GM12878 (cell line): ENCODE data around the gene PARP11. TPM values are rescaled to one million over a fixed set of nuclear protein-coding genes. Genes with fewer than 3 reads are reported as not detected.

Experiments
- ATAC-seq: fragments of 200-7000 bp; cut with Tn5 transposase; 3 replicates; pipeline ENCODE4 v1.9.1; 2020; ENCODE audit warnings: mild to moderate bottlenecking, moderate library complexity
- BruUV-seq: library from RNA; stranded (reverse); fragments of 400-500 nt; replicated peaks from 2 replicates; lab custom pipeline; 2021; lab: Mats Ljungman, UMichigan
- CTCF ChIA-PET: fragments of 300-600 bp; sonication (Branson Sonifier 250); formaldehyde crosslinking; extraction: SDS; loops from one replicate; lab custom pipeline; 2021; ENCODE audit warnings: inconsistent platforms; lab: Yijun Ruan, JAX
- POLR2A ChIA-PET: fragments of 350-600 bp; formaldehyde crosslinking; extraction: SDS; loops from one replicate; lab custom pipeline; 2021; ENCODE audit warnings: inconsistent platforms; lab: Charles Lee
- RAD21 ChIA-PET: fragments of 300-600 bp; sonication (Branson Sonifier 250); formaldehyde crosslinking; loops from one replicate; lab custom pipeline; 2023; ENCODE audit warnings: antibody characterized with exemption; ENCODE audit not compliant: unreplicated experiment; lab: Charles Lee
- SMC1A ChIA-PET: fragments of 300-600 bp; sonication (Branson Sonifier 250); formaldehyde crosslinking; loops from one replicate; lab custom pipeline; 2023; ENCODE audit not compliant: unreplicated experiment, uncharacterized antibody; lab: Charles Lee
- DNase-seq: peaks from one replicate; pipeline ENCODE4 v3.0.0-alpha.2; 2011; ENCODE audit warnings: low read depth, low spot score
- FAIRE-seq: peaks from 3 replicates; lab custom pipeline; 2011; peaks lifted over from hg19 to GRCh38; lab: Jason Lieb, UNC
- H2AFZ ChIP-seq: 2 replicates; pipeline ENCODE4 v1.6.0; 2011; ENCODE audit warnings: low read depth, low read length, control low read depth; ENCODE audit not compliant: control insufficient read depth
- H3K27ac ChIP-seq: 2 replicates; pipeline ENCODE4 v1.5.1; 2011; ENCODE audit warnings: control low read depth; ENCODE audit not compliant: control insufficient read depth, insufficient read depth
- H3K27me3 ChIP-seq, 2 experiments: replicated peaks in 1 of 2; 2 replicates each; pipeline versions ENCODE4 v1.6.0 to v1.6.1; 2011; ENCODE audit warnings: low read length in 1 of 2; ENCODE audit not compliant: control insufficient read depth in 2 of 2, insufficient read depth in 2 of 2
- H3K36me3 ChIP-seq, 2 experiments: 2 replicates each; pipeline ENCODE4 v1.5.1; 2011; ENCODE audit warnings: low read length in 1 of 2; ENCODE audit not compliant: control insufficient read depth in 2 of 2, insufficient read depth in 2 of 2
- H3K4me1 ChIP-seq: 2 replicates; pipeline ENCODE4 v1.6.1; 2011; ENCODE audit warnings: mild to moderate bottlenecking, low read length, moderate library complexity, mixed read lengths; ENCODE audit not compliant: control insufficient read depth, insufficient read depth
- H3K4me2 ChIP-seq: 2 replicates; pipeline ENCODE4 v1.6.0; 2011; ENCODE audit warnings: control low read depth; ENCODE audit not compliant: control insufficient read depth, insufficient read depth
- H3K4me3 ChIP-seq: fragments of 200-600 bp; sonication (generic); 2 replicates; pipeline ENCODE4 v1.5.1; 2016
- H3K79me2 ChIP-seq: 2 replicates; pipeline ENCODE4 v1.6.0; 2011; ENCODE audit warnings: low read length; ENCODE audit not compliant: control insufficient read depth, insufficient read depth
- H3K9ac ChIP-seq: 2 replicates; pipeline ENCODE4 v1.8.0; 2011; ENCODE audit warnings: low read length, control low read depth, mixed read lengths; ENCODE audit not compliant: control insufficient read depth, insufficient read depth
- H3K9me3 ChIP-seq: replicated peaks from 3 replicates; pipeline ENCODE4 v1.5.1; 2011; ENCODE audit warnings: mild to moderate bottlenecking, low read length; ENCODE audit not compliant: control insufficient read depth, insufficient read depth
- H4K20me1 ChIP-seq: 2 replicates; pipeline ENCODE4 v1.6.0; 2011; ENCODE audit not compliant: control insufficient read depth, insufficient read depth
- ATF7 ChIP-seq: fragments of 450-650 bp; IDR thresholded peaks from 2 replicates; pipeline ENCODE4 v1.6.1; 2016; ENCODE audit warnings: low read depth, mild to moderate bottlenecking
- CBX5 ChIP-seq: sonication (generic); IDR thresholded peaks from 2 replicates; pipeline ENCODE4 v1.6.1; 2016; ENCODE audit warnings: low read depth, moderate library complexity, mild to moderate bottlenecking, inconsistent platforms
- ESRRA ChIP-seq: IDR thresholded peaks from 2 replicates; pipeline ENCODE4 v1.6.1; 2012; ENCODE audit warnings: mild to moderate bottlenecking, low read length, improper control_type of control experiment
- ETV6 ChIP-seq, 2 experiments: fragments of 450-650 bp in 1 of 2; IDR thresholded peaks in 1 of 2; conservative IDR thresholded peaks in 1 of 2; 2 replicates each; pipeline ENCODE4 v1.6.1; 2014; ENCODE audit warnings: antibody characterized with exemption in 1 of 2, borderline replicate concordance in 1 of 2, low read depth in 1 of 2, mild to moderate bottlenecking in 1 of 2, moderate library complexity in 1 of 2
- GABPA ChIP-seq: IDR thresholded peaks from 2 replicates; pipeline ENCODE4 v1.6.1; 2014; ENCODE audit warnings: antibody characterized with exemption, low read depth, mild to moderate bottlenecking, inconsistent platforms
- MXI1 ChIP-seq: fragments of 150-350 bp; IDR thresholded peaks from 2 replicates; pipeline ENCODE4 v1.6.1; 2011; ENCODE audit warnings: low read depth, mild to moderate bottlenecking, inconsistent platforms, low read length, improper control_type of control experiment
- NFIC ChIP-seq: IDR thresholded peaks from 2 replicates; pipeline ENCODE4 v1.6.1; 2012; ENCODE audit warnings: low read depth, mild to moderate bottlenecking, inconsistent platforms, low read length, moderate library complexity
- NFYA ChIP-seq: IDR thresholded peaks from 2 replicates; pipeline ENCODE4 v1.6.1; 2011; ENCODE audit warnings: low read depth, mild to moderate bottlenecking, low read length, improper control_type of control experiment, borderline replicate concordance
- POLR2AphosphoS5 ChIP-seq: IDR thresholded peaks from 2 replicates; pipeline ENCODE4 v1.6.1; 2011; ENCODE audit warnings: mild to moderate bottlenecking, low read length, inconsistent platforms
- SREBF1 ChIP-seq: IDR thresholded peaks from 2 replicates; pipeline ENCODE4 v1.6.1; 2012; ENCODE audit warnings: mild to moderate bottlenecking, low read length
- WRNIP1 ChIP-seq: IDR thresholded peaks from 2 replicates; pipeline ENCODE4 v1.6.1; 2011; ENCODE audit warnings: low read depth, low read length, improper control_type of control experiment, borderline replicate concordance
- ZSCAN29 ChIP-seq: fragments of 450-650 bp; IDR thresholded peaks from 2 replicates; pipeline ENCODE4 v1.6.1; 2017; ENCODE audit warnings: mild to moderate bottlenecking, moderate library complexity
- WGBS: methylation state at CpG from one replicate; pipeline ENCODE4 v1.1.6; 2016; ENCODE audit warnings: low lambda C conversion rate; ENCODE audit not compliant: insufficient replicate concordance, insufficient coverage; ENCODE audit errors: missing lambda C conversion rate; 5-methylcytosine and 5-hydroxymethylcytosine counted together
- in situ Hi-C: fragments of 300-500 bp; cut with MboI; formaldehyde crosslinking; loops from 9 replicates; pipeline ENCODE4 v1.14.3; 2018; ENCODE audit warnings: mixed read lengths
- intact Hi-C: fragments of 100-400 bp; cut with micrococcal nuclease; formaldehyde crosslinking; loops from one replicate; pipeline ENCODE4 v1.14.2; 2022; ENCODE audit not compliant: unreplicated experiment
- polyA plus RNA-seq, 11 experiments: library from polyadenylated mRNA; depleted of rRNA in 4 of 11; unstranded in 6 of 11; stranded (reverse) in 5 of 11; fragments of >200 nt; fragmentation: Nextera tagmentation in 4 of 11; fragmentation: Illumina TruSeq in 1 of 11; extraction: Ambion mirVana in 4 of 11; extraction: Trizol in 1 of 11; gene quantifications; 1 replicate in 1 of 11; 2 replicates in 10 of 11; pipeline versions ENCODE4 v1.2.1 to v1.2.3, GENCODE V29; 2011 to 2016; ENCODE audit warnings: inconsistent platforms in 2 of 11, missing spikeins in 2 of 11, low read depth in 1 of 11
- total RNA-seq, 4 experiments: library from RNA; depleted of rRNA in 3 of 4; stranded (reverse); fragments of >200 nt in 3 of 4; fragmentation: Illumina TruSeq in 1 of 4; extraction: Trizol in 1 of 4; gene quantifications; 2 replicates each; pipeline versions ENCODE4 v1.2.1 to v1.2.3, GENCODE V29; 2013 to 2021
- TF ChIP-seq, protein P1 (sequence below): IDR thresholded peaks from 2 replicates; pipeline ENCODE4 v1.6.1; 2012; ENCODE audit warnings: improper control_type of control experiment, low read depth, low read length; ENCODE audit not compliant: insufficient replicate concordance
- TF ChIP-seq, protein P2 (sequence below): IDR thresholded peaks from 2 replicates; pipeline ENCODE4 v1.6.1; 2011; ENCODE audit warnings: mild to moderate bottlenecking, low read depth, low read length, moderate library complexity; ENCODE audit not compliant: insufficient replicate concordance

PARP11 gene
- total and polyA plus RNA-seq, 10 of the 15 experiments (the other 5 are each of a cell fraction or from before 2014, with no cell fraction given): 3.0 to 14.1 (median 6.3) TPM

DNA sequence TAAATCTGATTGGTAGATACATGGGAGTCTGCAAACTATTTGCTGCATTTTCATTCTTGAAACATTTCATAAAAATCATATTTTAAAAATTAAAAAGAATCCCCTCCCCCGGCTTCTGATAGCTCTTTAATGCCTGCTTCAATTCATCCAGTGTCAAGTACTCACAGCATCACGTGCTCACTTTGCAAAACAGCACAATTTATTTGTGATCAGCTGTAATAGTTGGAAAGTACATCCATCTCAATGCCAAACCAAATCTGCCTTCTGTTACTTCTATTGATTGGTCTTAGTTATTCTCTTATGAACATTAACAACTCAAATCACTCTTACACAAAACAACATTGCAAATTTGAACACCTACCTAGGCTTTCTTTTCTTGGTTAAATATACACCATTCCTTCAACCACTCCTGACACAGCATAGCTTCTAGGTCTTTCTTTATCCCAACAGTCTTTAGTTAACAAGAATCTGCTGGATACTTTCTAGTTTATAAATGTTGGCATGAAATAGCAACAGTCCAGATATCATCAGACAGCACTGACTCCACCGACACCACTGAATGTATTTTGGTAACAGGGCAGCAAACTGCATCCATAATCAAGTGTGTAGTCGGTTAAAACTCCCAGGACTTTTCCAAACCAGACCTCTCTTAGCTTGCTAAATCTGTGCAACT lies 58.0 kb downstream of the PARP11 start:
- ChIA-PET POLR2A (no interaction called here), RAD21 (interaction anchor here (0.5 kb wide), 1 partner anchor 10 kb away, joined by 3 read pairs; no protein-coding TSS in a partner anchor), CTCF (interaction anchor here (1.0 to 1.6 kb wide), 4 partner anchors 9 to 38 kb away, joined by 3 to 5 read pairs (median 4); no protein-coding TSS in a partner anchor), SMC1A (interaction anchor here (0.7 to 1.0 kb wide), 3 partner anchors 11 to 22 kb away, joined by 3 to 4 read pairs (median 3); no protein-coding TSS in a partner anchor)
- intact Hi-C loops: no loop called here
- H4K20me1 ChIP-seq: no peaks in the 10 kb centered on the region
- H3K4me1 ChIP-seq: no peaks in the 10 kb centered on the region
- FAIRE-seq (no peak), ATAC-seq (no peak), DNase-seq (no peak)
- H3K36me3 ChIP-seq: no peaks in the 10 kb centered on the region
- no peak overlapping the region for H3K9ac ChIP-seq
- BruUV-seq: no TSS peak
- no peak overlapping the region for H3K4me2 ChIP-seq
- H3K27me3 ChIP-seq: no peaks in the 10 kb centered on the region
- no peak overlapping the region for H2AFZ ChIP-seq
- H3K27ac ChIP-seq: no peak overlapping the region
- H3K4me3 ChIP-seq: no peak overlapping the region
- no peaks in the 10 kb centered on the region for H3K9me3 ChIP-seq
- H3K79me2 ChIP-seq: no peaks in the 10 kb centered on the region
- WGBS: 81% methylated on average over 4 of the region's 4 CpGs
- in situ Hi-C loops: no loop called here
- TF ChIP-seq ZSCAN29 (no peak), ATF7 (no peak), SREBF1 (no peak), WRNIP1 (no peak), ESRRA (no peak), MXI1 (no peak), ETV6 (conservative IDR thresholded peaks at IDR 0.05 in 1 of 2, IDR thresholded peaks at IDR 0.05 in 1 of 2; ENCODE audit: borderline replicate concordance in 1 of 2, low read depth in 1 of 2) (no peak), GABPA (no peak), POLR2AphosphoS5 (no peak), CBX5 (no peak), NFIC (no peak), NFYA (no peak)
- TF ChIP-seq, protein P1, sequence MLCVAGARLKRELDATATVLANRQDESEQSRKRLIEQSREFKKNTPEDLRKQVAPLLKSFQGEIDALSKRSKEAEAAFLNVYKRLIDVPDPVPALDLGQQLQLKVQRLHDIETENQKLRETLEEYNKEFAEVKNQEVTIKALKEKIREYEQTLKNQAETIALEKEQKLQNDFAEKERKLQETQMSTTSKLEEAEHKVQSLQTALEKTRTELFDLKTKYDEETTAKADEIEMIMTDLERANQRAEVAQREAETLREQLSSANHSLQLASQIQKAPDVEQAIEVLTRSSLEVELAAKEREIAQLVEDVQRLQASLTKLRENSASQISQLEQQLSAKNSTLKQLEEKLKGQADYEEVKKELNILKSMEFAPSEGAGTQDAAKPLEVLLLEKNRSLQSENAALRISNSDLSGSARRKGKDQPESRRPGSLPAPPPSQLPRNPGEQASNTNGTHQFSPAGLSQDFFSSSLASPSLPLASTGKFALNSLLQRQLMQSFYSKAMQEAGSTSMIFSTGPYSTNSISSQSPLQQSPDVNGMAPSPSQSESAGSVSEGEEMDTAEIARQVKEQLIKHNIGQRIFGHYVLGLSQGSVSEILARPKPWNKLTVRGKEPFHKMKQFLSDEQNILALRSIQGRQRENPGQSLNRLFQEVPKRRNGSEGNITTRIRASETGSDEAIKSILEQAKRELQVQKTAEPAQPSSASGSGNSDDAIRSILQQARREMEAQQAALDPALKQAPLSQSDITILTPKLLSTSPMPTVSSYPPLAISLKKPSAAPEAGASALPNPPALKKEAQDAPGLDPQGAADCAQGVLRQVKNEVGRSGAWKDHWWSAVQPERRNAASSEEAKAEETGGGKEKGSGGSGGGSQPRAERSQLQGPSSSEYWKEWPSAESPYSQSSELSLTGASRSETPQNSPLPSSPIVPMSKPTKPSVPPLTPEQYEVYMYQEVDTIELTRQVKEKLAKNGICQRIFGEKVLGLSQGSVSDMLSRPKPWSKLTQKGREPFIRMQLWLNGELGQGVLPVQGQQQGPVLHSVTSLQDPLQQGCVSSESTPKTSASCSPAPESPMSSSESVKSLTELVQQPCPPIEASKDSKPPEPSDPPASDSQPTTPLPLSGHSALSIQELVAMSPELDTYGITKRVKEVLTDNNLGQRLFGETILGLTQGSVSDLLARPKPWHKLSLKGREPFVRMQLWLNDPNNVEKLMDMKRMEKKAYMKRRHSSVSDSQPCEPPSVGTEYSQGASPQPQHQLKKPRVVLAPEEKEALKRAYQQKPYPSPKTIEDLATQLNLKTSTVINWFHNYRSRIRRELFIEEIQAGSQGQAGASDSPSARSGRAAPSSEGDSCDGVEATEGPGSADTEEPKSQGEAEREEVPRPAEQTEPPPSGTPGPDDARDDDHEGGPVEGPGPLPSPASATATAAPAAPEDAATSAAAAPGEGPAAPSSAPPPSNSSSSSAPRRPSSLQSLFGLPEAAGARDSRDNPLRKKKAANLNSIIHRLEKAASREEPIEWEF: no peak
- TF ChIP-seq, protein P2, sequence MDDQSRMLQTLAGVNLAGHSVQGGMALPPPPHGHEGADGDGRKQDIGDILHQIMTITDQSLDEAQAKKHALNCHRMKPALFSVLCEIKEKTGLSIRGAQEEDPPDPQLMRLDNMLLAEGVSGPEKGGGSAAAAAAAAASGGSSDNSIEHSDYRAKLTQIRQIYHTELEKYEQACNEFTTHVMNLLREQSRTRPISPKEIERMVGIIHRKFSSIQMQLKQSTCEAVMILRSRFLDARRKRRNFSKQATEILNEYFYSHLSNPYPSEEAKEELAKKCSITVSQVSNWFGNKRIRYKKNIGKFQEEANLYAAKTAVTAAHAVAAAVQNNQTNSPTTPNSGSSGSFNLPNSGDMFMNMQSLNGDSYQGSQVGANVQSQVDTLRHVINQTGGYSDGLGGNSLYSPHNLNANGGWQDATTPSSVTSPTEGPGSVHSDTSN: no peak
